HL-60 (cell line): ENCODE data around the gene SFXN4.

Experiments used
- DNase-seq, 2 experiments: peaks; one replicate each; pipeline ENCODE4 v3.0.0-alpha.2; 2010 to 2020; ENCODE audit warnings: low read depth in 1 of 2, low spot score in 1 of 2
- H3K27ac ChIP-seq: fragments of 250-450 bp; sonication (Bioruptor Pico); replicated peaks from 2 replicates; pipeline ENCODE4 v1.5.1; 2020; ENCODE audit warnings: mild to moderate bottlenecking, moderate library complexity
- H3K27me3 ChIP-seq: fragments of 250-450 bp; sonication (Bioruptor Pico); 2 replicates; pipeline ENCODE4 v1.5.1; 2021; ENCODE audit warnings: mild to moderate bottlenecking, moderate library complexity; ENCODE audit not compliant: insufficient read depth, poor library complexity, severe bottlenecking
- H3K4me3 ChIP-seq: replicated peaks from 2 replicates; pipeline ENCODE4 v1.5.1; 2011; ENCODE audit warnings: mild to moderate bottlenecking, control low read depth, low read length; ENCODE audit not compliant: insufficient read depth
- CTCF ChIP-seq: IDR thresholded peaks from one replicate; pipeline ENCODE4 v1.5.1; 2011; ENCODE audit warnings: low read length, control low read depth, inconsistent platforms; ENCODE audit not compliant: insufficient read depth
- GABPA ChIP-seq: IDR thresholded peaks from 2 replicates; pipeline ENCODE4 v1.6.1; 2012; ENCODE audit warnings: low read depth
- POLR2AphosphoS5 ChIP-seq: IDR thresholded peaks from 2 replicates; pipeline ENCODE4 v1.6.1; 2012; ENCODE audit warnings: low read depth
- REST ChIP-seq: IDR thresholded peaks from 2 replicates; pipeline ENCODE4 v1.6.1; 2012; ENCODE audit warnings: low read depth; ENCODE audit not compliant: insufficient replicate concordance
- SPI1 ChIP-seq: IDR thresholded peaks from 2 replicates; pipeline ENCODE4 v1.6.1; 2012; ENCODE audit warnings: low read depth, mild to moderate bottlenecking, borderline replicate concordance

Gene SFXN4

GRCh38 chr10:119166564-119166963 is 1.1 kb upstream of the SFXN4 start:
- Histone ChIP-seq H3K4me3 (no peak overlapping the region), H3K27ac (peak overlapping the region; percentile 99), H3K27me3 (no peaks in the 10 kb centered on the region)
- TF ChIP-seq CTCF, result no peak
- TF ChIP-seq REST, result no peak
- no peak for TF ChIP-seq POLR2AphosphoS5
- TF ChIP-seq SPI1, result no peak
- TF ChIP-seq GABPA, result no peak
- DNase-seq, result peak in 1 of 2 experiments; percentile 51

GRCh38 chr10:119166118-119166500 is 595 bp upstream of the SFXN4 start:
- no peak for DNase-seq
- Histone ChIP-seq H3K4me3 (peak overlapping the region; percentile 59), H3K27ac (peak overlapping the region; percentile 99), H3K27me3 (no peaks in the 10 kb centered on the region)
- no peak for TF ChIP-seq REST
- TF ChIP-seq POLR2AphosphoS5, result no peak; the same call in 1 of the 2 replicates
- no peak for TF ChIP-seq SPI1
- no peak for TF ChIP-seq GABPA
- TF ChIP-seq CTCF, result no peak

GRCh38 chr10:119162452-119163092 is 2.9 kb downstream of the SFXN4 start:
- Histone ChIP-seq H3K27me3 (no peaks in the 10 kb centered on the region), H3K27ac (no peak overlapping the region), H3K4me3 (no peak overlapping the region)
- DNase-seq, result no peak
- no peak for TF ChIP-seq SPI1
- TF ChIP-seq CTCF, result no peak
- no peak for TF ChIP-seq POLR2AphosphoS5
- no peak for TF ChIP-seq GABPA
- TF ChIP-seq REST, result no peak
